Activated effector memory CD4-positive, alpha-beta T cell treated with anti-CD3 and anti-CD28 coated beads, Interleukin-2, amount 50 U/mL, for 16 hours (primary cell): ENCODE data around the gene LRRC32.
A peak's percentile ranks its signal among the peaks of the same experiment; 100 is the strongest.

Experiments
- DNase-seq: peaks from one replicate; pipeline ENCODE4 v3.0.0-alpha.2; 2020

The LRRC32 gene

DNA sequence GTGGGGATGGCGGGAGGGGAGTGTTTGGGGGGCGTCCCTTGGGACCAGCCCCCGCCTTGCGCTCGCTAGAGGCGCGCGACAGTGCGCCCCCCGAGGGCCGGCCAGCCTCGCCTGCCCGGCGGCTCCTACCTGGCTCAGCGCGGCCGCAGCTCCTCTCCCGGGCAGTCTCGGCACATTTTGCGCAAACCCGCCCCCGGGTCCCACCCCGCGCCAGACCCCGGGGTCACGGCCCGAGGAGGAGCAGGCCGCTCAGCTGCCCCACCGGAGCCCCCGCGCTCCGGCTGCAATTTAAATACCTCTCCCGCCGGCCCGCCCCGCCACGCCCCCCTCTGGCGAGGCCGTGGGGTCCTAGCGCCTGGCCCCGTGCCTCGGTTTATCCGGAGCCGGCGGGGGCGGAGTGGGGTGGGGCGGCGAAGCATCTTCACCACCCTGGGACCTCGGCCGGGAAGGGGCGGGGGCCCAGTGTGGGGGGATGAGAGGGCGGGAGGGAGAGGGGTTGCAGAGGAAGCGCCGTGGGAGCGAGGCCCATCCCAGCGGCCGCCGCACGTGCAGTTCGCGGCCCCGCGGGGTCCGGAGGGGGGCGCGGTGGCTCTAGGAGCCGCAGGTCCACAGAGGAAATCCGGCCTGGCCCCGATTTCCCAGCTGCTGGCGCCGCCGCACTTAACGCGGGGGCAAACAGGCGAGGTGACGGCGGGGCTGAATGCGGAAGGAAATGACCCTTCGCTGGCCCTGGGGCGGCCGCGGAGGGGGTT lies at the start of gene LRRC32:
Gene LRRC32, minus strand, starts transcription at position 263 of the 752 bp plus-strand sequence. CDS start 4,793 bp downstream, outside the sequence.
- DNase-seq, result peak; percentile 77

DNA sequence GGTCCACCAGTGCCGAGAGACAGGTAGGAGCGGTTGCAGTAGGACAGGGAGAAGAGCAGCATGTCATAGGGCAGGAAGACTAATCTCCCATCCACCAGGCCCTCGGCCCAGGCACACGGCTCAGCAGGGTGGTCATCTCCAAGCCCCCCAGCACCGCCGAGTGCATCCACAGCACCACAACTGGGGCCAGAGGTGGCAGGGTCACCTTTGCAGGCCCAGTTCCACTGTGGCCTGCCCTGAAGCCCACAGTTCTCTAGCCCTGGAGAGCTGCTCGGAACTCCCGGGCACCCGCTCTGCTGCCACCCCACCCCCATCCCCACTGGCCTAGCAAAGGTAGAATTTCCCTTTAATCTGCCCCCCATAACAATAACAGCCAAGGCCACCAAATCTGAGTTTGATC lies 49.1 kb upstream of the LRRC32 start:
- DNase-seq, result no peak

GRCh38 chr11:76719281-76719680 lies 48.7 kb upstream of the LRRC32 start:
- no peak for DNase-seq

DNA sequence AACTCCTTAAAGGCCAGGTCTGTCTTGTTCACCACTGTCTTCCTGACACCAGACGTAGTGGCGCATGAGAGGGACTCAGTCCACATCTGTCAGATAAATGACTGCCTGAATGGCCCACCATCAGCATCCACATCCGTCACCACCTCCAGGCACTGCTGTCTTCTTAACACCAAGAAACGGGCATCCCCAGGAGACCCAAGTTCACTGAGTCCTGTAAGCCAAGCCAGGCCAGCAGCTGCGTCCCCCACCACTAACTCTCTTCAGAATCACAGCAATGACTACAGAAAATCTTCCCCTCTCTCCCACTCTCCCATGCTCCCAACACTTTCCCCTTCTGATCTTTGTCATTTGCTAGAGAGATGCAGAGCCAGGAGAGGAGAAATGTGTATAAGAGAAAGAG lies 47.3 kb upstream of the LRRC32 start:
- no peak for DNase-seq

GRCh38 chr11:76717369-76717768 lies 46.8 kb upstream of the LRRC32 start:
- no peak for DNase-seq

- no peak for DNase-seq
Observed at GRCh38 chr11:76716268-76716667, 45.7 kb upstream of the LRRC32 start.

DNA sequence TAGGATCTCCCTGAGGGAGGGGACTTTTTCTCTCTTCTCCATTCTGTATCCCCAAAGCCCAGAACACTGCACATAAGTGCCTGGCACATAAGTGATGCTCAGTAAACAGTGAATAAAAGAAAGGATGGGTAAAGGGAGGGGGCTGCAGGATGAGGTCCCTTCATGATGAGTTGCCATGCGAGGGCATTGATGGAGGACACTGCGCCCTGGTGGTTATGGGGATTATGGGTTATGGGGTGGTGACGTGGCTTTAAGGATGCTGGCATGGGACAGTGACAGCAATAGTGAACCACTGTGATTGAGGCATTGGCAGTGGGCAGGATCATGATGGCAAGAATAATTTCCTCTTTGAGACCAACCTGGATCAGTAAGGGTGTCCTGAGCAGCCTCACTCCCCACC lies 43.9 kb upstream of the LRRC32 start:
- DNase-seq, result no peak

DNA sequence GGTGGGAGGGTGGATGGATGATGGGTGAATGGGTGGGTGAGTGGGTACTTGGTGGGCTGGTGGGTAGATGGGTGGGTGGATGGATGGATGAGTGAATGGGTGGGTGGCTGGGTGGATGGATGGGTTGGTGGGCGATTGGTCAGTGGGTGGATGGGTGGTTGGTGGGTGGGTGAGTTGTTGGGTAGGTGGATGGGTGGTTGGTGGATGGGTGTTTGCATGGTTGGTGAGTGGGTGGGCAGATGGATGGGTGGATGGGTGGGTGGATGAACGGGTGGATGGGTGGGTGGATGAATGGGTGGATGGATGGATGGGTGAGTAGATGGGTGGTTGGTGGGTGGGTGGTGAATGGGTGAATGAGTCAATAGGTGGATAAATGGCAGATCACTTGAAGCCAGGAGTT lies 43.0 kb upstream of the LRRC32 start:
- no peak for DNase-seq

GRCh38 chr11:76712125-76712524 lies 41.6 kb upstream of the LRRC32 start:
- DNase-seq, result no peak

GRCh38 chr11:76709756-76710155 lies 39.2 kb upstream of the LRRC32 start:
- no peak for DNase-seq

DNA sequence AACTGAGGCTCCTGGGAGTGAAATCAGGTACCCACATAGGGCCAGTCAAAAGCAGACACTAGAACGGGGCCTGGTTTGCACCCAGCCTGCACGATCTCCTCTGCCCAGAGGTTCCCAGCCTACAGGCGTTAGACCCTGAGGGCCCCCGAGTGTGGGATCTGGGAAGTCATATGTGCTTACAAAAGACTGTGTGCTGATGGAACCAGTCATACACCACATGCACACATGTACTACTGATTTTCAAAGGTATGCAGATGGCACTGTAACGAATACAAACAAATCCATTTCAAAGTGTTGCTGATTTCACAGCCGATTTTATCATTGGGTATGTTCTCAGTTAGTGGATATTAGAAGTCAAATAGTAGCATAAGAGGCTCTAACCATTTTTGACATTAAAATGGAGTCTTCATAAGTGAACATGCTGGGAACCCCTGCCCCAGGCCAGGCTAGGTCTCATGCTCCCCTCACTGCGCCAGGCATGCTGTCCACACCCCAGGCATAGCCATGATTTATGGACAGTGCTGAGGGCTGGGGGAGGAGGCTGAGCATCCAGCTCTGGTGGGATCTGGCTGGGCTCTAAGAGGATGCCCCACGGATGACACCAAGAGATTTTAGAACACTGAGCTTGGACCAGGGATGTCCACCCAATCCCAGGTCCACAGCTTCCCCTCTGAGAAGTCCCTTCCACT lies 38.6 kb upstream of the LRRC32 start:
- DNase-seq, result no peak

DNA sequence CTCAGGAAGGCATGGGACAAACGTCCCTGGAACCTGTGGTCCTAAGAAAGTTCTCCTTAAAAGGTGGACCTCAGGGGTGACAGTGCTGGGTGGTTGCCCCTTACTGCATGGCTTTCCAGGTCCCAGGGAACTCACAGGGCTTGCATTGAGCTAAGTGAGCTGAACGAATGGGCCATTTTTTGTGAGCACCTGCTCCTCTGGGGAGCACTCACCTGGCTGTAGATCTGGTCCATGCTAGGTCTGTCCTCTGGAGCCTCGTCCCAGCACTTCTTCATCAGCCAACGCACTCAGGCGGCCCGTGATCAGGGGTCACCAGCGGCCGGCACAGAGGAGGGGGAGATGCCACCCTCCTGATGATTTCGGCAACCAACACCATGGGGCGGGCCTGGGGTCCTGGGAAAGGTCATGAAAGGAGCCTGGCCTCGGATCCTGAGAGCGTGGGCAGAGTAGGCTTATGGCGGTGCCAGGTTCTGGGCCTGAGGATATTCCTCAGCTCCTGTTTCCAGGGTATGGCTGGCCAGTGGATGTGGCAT lies 36.8 kb upstream of the LRRC32 start:
- no peak for DNase-seq

DNA sequence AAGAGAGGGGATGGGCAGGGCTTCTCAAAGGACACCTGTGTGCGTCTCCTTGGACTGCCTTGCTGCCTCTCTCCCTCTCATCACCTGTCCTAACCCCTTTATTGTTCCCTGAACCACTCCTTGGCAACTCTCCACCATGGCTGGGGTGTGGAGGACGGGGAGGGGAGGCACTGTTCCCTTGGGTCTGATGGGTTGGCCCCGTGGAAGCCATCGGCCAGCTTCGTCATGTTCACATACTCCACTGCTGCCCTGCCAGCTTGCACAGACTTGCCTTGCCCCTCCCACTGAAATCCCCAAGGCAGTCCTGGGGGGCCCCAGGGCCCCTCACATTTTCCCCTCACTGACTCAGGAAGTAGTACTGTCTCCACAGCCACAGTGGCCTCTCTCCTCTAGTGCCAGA lies 36.1 kb upstream of the LRRC32 start:
- no peak for DNase-seq

GRCh38 chr11:76705826-76706225 lies 35.3 kb upstream of the LRRC32 start:
- no peak for DNase-seq

DNA sequence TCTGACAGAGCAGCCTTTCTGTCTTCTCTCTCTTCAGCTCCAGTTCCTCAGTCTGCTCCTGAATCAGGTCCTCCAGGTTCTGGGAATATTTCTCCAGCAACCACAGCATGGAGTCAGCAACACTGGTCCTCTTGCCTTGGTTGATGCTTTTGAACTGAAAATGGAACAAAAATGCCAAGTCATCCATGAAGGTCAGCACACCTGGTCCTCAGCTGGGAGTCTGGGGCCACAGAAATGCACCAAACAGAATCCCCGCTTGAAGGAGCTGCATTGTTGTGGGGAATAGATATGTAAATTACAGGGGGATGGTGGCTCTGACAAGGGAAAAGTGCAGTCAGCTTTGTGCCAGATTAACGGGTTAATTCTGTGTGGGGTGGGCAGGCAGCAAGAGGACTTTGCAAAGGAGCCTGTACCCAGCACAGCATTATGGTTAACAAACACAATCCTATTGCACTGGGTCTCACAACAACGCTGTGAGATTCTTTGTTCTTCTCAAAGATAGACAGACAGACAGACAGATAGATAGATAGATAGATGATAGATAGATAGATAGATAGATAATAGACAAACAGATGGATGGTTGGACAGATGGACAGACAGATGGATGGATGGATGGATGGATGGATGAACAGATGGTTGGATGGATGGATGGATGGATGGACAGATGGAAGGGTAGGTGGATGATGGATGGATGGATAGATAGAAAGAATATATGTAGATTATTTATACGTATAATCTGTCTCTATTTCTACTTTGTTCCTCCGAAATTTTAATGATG lies 33.8 kb upstream of the LRRC32 start:
- no peak for DNase-seq

DNA sequence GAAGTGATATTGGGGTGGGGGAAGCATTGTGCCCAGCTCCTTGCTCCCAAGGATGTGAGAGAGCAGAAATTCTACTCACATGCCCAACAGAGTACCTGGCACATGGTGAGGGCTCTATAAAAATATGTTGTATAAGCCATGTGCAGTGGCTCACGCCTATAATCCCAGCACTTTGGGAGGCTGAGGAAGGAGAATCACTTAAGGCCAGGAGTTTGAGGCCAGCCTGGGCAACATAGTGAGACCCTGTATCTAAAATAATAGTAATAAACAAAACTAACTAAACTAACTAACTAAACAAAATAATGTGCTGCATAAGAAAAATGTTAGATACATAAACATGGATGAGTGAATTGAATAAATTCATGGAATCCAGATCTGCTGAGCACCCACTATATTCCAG lies 33.2 kb upstream of the LRRC32 start:
- DNase-seq, result no peak

GRCh38 chr11:76702336-76703128 lies 32.0 kb upstream of the LRRC32 start:
- DNase-seq, result no peak

GRCh38 chr11:76701294-76702040 lies 30.9 kb upstream of the LRRC32 start:
- DNase-seq, result no peak

GRCh38 chr11:76700177-76701100 lies 29.9 kb upstream of the LRRC32 start:
- no peak for DNase-seq

DNA sequence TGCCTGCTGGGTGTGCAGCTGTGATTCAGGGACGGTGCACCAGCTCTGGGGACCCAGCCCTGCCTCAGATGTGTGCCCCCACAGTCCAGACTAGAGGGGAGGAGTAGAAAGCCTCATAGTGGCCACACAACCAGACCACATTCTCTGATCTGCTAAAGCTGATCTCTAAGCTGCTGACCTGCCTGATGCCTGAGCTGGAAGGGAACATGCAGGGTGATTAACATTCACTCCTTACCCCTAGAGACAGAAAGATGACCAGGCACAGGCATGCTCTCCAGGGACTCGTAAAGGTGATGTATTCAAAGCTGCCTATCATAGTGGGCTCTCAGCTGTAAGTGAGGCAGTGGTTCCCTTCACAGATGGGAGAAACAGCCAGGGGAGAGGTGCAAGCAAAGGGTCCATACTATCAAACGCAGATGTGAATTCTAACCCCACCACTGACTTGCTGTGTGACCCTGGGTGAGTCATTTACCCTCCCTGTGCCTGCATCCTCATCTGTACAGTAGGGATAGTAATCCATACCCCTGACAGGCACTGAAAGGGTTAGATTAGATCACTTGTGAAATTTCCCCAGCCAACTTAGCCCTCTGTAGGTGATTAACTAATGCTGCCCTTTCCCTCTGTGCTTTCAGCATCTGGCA lies 29.0 kb upstream of the LRRC32 start:
- no peak for DNase-seq
